Osteoblast (primary cell): ENCODE measurements around the gene CLEC3A. TPM values are rescaled to one million over a fixed set of nuclear protein-coding genes. Genes with fewer than 3 reads are reported as not detected.

Experiments
- DNase-seq: peaks from one replicate; pipeline ENCODE4 v3.0.0; 2011; ENCODE audit warnings: low spot score, mixed read lengths; ENCODE audit not compliant: insufficient read length; ENCODE audit errors: missing footprints
- H2AFZ ChIP-seq: 2 replicates; pipeline ENCODE4 v1.6.0; 2011; ENCODE audit warnings: mild to moderate bottlenecking, low read length
- H3K27ac ChIP-seq: 2 replicates; pipeline ENCODE4 v1.5.1; 2011; ENCODE audit warnings: mild to moderate bottlenecking, low read depth, low read length, moderate library complexity
- H3K27me3 ChIP-seq: 2 replicates; pipeline ENCODE4 v1.6.0; 2012; ENCODE audit warnings: mild to moderate bottlenecking, control low read depth, inconsistent platforms, low read length, moderate library complexity; ENCODE audit not compliant: insufficient read depth
- H3K36me3 ChIP-seq: 2 replicates; pipeline ENCODE4 v1.5.1; 2011; ENCODE audit warnings: mild to moderate bottlenecking, low read length, control low read depth, moderate library complexity; ENCODE audit not compliant: insufficient read depth
- H3K4me1 ChIP-seq: 2 replicates; pipeline ENCODE4 v1.5.1; 2011; ENCODE audit warnings: mild to moderate bottlenecking, low read length, control low read depth, moderate library complexity; ENCODE audit not compliant: insufficient read depth
- H3K4me2 ChIP-seq: 2 replicates; pipeline ENCODE4 v1.6.0; 2011; ENCODE audit warnings: mild to moderate bottlenecking, low read length; ENCODE audit not compliant: insufficient read depth
- H3K4me3 ChIP-seq: fragments of 200-600 bp; sonication (generic); 3 replicates; pipeline ENCODE4 v1.5.1; 2012; ENCODE audit warnings: mild to moderate bottlenecking, low read length, inconsistent platforms; ENCODE audit not compliant: insufficient read depth
- H3K79me2 ChIP-seq: 2 replicates; pipeline ENCODE4 v1.6.0; 2012; ENCODE audit warnings: mild to moderate bottlenecking, low read length, control low read depth, inconsistent platforms; ENCODE audit not compliant: insufficient read depth
- H3K9me3 ChIP-seq: 2 replicates; pipeline ENCODE4 v1.5.1; 2011; ENCODE audit warnings: low read depth, low read length, control low read depth
- H4K20me1 ChIP-seq: 2 replicates; pipeline ENCODE4 v1.6.0; 2012; ENCODE audit warnings: mild to moderate bottlenecking, low read length, control low read depth; ENCODE audit not compliant: insufficient read depth
- CTCF ChIP-seq: IDR thresholded peaks from 2 replicates; pipeline ENCODE4 v1.5.1; 2011; ENCODE audit warnings: mild to moderate bottlenecking, low read depth, low read length, moderate library complexity; ENCODE audit errors: extremely low read depth
- total RNA-seq: library from RNA; depleted of rRNA; stranded (reverse); fragments of >200 nt; gene quantifications from 2 replicates; pipeline ENCODE4 v1.2.3, GENCODE V29; 2012

Gene CLEC3A
- total RNA-seq, 1 donor: not detected

GRCh38 chr16:78072275-78072674 is 49.9 kb downstream of the CLEC3A start:
- DNase-seq: no peak
- H2AFZ ChIP-seq: no peak overlapping the region
- no peaks in the 10 kb centered on the region for H3K27me3 ChIP-seq
- no peaks in the 10 kb centered on the region for H3K9me3 ChIP-seq
- no peak overlapping the region for H3K4me2 ChIP-seq
- no peaks in the 10 kb centered on the region for H3K79me2 ChIP-seq
- no peaks in the 10 kb centered on the region for H4K20me1 ChIP-seq
- H3K4me3 ChIP-seq: no peak overlapping the region
- H3K36me3 ChIP-seq: no peaks in the 10 kb centered on the region
- H3K4me1 ChIP-seq: no peaks in the 10 kb centered on the region
- no peak for TF ChIP-seq CTCF
- H3K27ac ChIP-seq: no peak overlapping the region

- Histone ChIP-seq H4K20me1 (no peaks in the 10 kb centered on the region), H3K9me3 (no peaks in the 10 kb centered on the region), H2AFZ (no peak overlapping the region), H3K4me3 (no peak overlapping the region), H3K4me2 (no peak overlapping the region), H3K27ac (no peak overlapping the region), H3K27me3 (no peaks in the 10 kb centered on the region), H3K4me1 (no peaks in the 10 kb centered on the region), H3K36me3 (no peaks in the 10 kb centered on the region), H3K79me2 (no peaks in the 10 kb centered on the region)
- no peak for DNase-seq
- TF ChIP-seq CTCF: no peak
Observed at GRCh38 chr16:78075800-78076199, 53.5 kb downstream of the CLEC3A start.

GRCh38 chr16:78081341-78081740 is 59.0 kb downstream of the CLEC3A start:
- Histone ChIP-seq H4K20me1 (no peaks in the 10 kb centered on the region), H3K4me2 (no peak overlapping the region), H2AFZ (no peak overlapping the region), H3K4me1 (no peaks in the 10 kb centered on the region), H3K79me2 (no peaks in the 10 kb centered on the region), H3K27me3 (no peaks in the 10 kb centered on the region), H3K36me3 (no peaks in the 10 kb centered on the region), H3K27ac (no peak overlapping the region), H3K4me3 (no peak overlapping the region), H3K9me3 (no peaks in the 10 kb centered on the region)
- no peak for TF ChIP-seq CTCF
- DNase-seq: no peak

Other genes starting within 250 kb of the CLEC3A start
- under 0.01 TPM in 1 of 2 replicates, not detected in the other for gene VAT1L, start 234.0 kb upstream of the CLEC3A start, total RNA-seq
- gene WWOX, start 77.1 kb downstream of the CLEC3A start, total RNA-seq: 23.3 and 23.9 TPM in 2 replicates